Measurements from ENCODE around the gene ZNF595. TPM values are rescaled to one million over a fixed set of nuclear protein-coding genes. Genes with fewer than 3 reads are reported as not detected.

The ZNF595 gene
- total RNA-seq, 1 experiment from 2014 or later, result 36.6 TPM

Other genes with a start within 250 kb of the ZNF595 start
- 2.1 and 5.5 TPM in 2 replicates for gene ZNF718, start 71.2 kb downstream of the ZNF595 start, total RNA-seq (2014; rRNA removed; shearing (Covaris generic))